H1 (cell line): ENCODE data around the gene TSHB. TPM values are rescaled to one million over a fixed set of nuclear protein-coding genes. Genes with fewer than 3 reads are reported as not detected.

ENCODE experiments used
- CTCF ChIA-PET: fragments of 300-600 bp; sonication (Branson Sonifier 250); formaldehyde crosslinking; loops from one replicate; lab custom pipeline; 2021; ENCODE audit not compliant: partially characterized antibody; lab: Charles Lee
- POLR2A ChIA-PET: fragments of 300-600 bp; sonication (Branson Sonifier 250); formaldehyde crosslinking; loops from one replicate; lab custom pipeline; 2021; ENCODE audit warnings: inconsistent platforms; ENCODE audit not compliant: partially characterized antibody; lab: Charles Lee
- DNase-seq, 2 experiments: peaks; one replicate each; pipeline versions ENCODE4 v3.0.0 to v3.0.0-alpha.2; 2010 to 2022; ENCODE audit warnings: low spot score in 2 of 2, low read depth in 1 of 2, mixed read lengths in 1 of 2
- FAIRE-seq: peaks from 2 replicates; lab custom pipeline; 2011; peaks lifted over from hg19 to GRCh38; lab: Jason Lieb, UNC
- H2AFZ ChIP-seq: 2 replicates; pipeline ENCODE4 v1.8.1; 2012; ENCODE audit warnings: low read length, inconsistent platforms
- H2AK5ac ChIP-seq: 2 replicates; pipeline ENCODE4 v1.6.1; 2013; ENCODE audit warnings: low read depth, low read length
- H2BK120ac ChIP-seq: replicated peaks from 2 replicates; pipeline ENCODE3; 2013; ENCODE audit warnings: low read depth, low read length, inconsistent platforms
- H2BK12ac ChIP-seq: 2 replicates; pipeline ENCODE4 v1.6.1; 2013; ENCODE audit warnings: low read depth, low read length
- H2BK15ac ChIP-seq: 2 replicates; pipeline ENCODE4 v1.6.1; 2013; ENCODE audit warnings: low read length
- H2BK20ac ChIP-seq: 2 replicates; pipeline ENCODE4 v1.6.1; 2013; ENCODE audit warnings: low read length
- H2BK5ac ChIP-seq: 2 replicates; pipeline ENCODE4 v1.6.1; 2013; ENCODE audit warnings: low read depth, low read length
- H3K14ac ChIP-seq: 2 replicates; pipeline ENCODE4 v1.6.1; 2013; ENCODE audit warnings: inconsistent platforms; ENCODE audit not compliant: insufficient read length
- H3K18ac ChIP-seq: 2 replicates; pipeline ENCODE4 v1.6.1; 2013; ENCODE audit warnings: low read length; ENCODE audit errors: extremely low read depth
- H3K23ac ChIP-seq: 2 replicates; pipeline ENCODE4 v1.6.1; 2013; ENCODE audit warnings: inconsistent platforms; ENCODE audit not compliant: insufficient read length
- H3K23me2 ChIP-seq: 2 replicates; pipeline ENCODE4 v1.6.1; 2013; ENCODE audit warnings: low read depth, low read length
- H3K27ac ChIP-seq: 2 replicates; pipeline ENCODE4 v1.6.1; 2011; ENCODE audit warnings: low read depth, low read length, inconsistent platforms
- H3K27me3 ChIP-seq, 4 experiments: replicated peaks in 1 of 4; 1 replicate in 1 of 4; 2 replicates in 3 of 4; pipeline versions ENCODE4 v1.6.1 to v1.8.1; 2011 to 2013; ENCODE audit warnings: low read length in 3 of 4, mild to moderate bottlenecking in 3 of 4, inconsistent platforms in 2 of 4, mixed read lengths in 2 of 4, moderate library complexity in 1 of 4; ENCODE audit not compliant: control insufficient read depth in 3 of 4, insufficient read depth in 3 of 4; ENCODE audit errors: extremely low read depth in 1 of 4
- H3K36me3 ChIP-seq, 4 experiments: 2 replicates each; pipeline versions ENCODE4 v1.6.1 to v1.8.1; 2011 to 2013; ENCODE audit warnings: mild to moderate bottlenecking in 4 of 4, low read length in 3 of 4, moderate library complexity in 2 of 4, control low read depth in 1 of 4, inconsistent platforms in 1 of 4; ENCODE audit not compliant: insufficient read depth in 4 of 4, control insufficient read depth in 2 of 4
- H3K4ac ChIP-seq: replicated peaks from 2 replicates; pipeline ENCODE3; 2013; ENCODE audit warnings: low read length, low read depth, mixed read lengths, inconsistent platforms; ENCODE audit not compliant: insufficient read length
- H3K4me1 ChIP-seq, 4 experiments: replicated peaks in 1 of 4; 1 replicate in 1 of 4; 2 replicates in 3 of 4; pipeline versions ENCODE4 v1.6.1 to v1.8.1; 2011 to 2013; ENCODE audit warnings: low read length in 3 of 4, inconsistent platforms in 2 of 4, mixed read lengths in 1 of 4; ENCODE audit not compliant: insufficient read depth in 4 of 4, control insufficient read depth in 3 of 4
- H3K4me2 ChIP-seq, 2 experiments: 2 replicates each; pipeline versions ENCODE4 v1.6.1 to v1.8.1; 2011 to 2013; ENCODE audit warnings: low read depth in 2 of 2, low read length in 2 of 2, control low read depth in 1 of 2, inconsistent platforms in 1 of 2, mild to moderate bottlenecking in 1 of 2; ENCODE audit not compliant: insufficient read depth in 1 of 2
- H3K4me3 ChIP-seq, 4 experiments: fragments of 200-600, 300-600 bp in 1 of 4; sonication (generic), shearing (Covaris generic), sonication (Bioruptor Twin) in 1 of 4; 2 replicates each; pipeline versions ENCODE4 v1.5.1 to v1.8.1; 2011 to 2016; ENCODE audit warnings: low read length in 4 of 4, low read depth in 3 of 4, control low read depth in 2 of 4, inconsistent platforms in 2 of 4, mild to moderate bottlenecking in 2 of 4, mixed read lengths in 1 of 4, moderate library complexity in 1 of 4; ENCODE audit not compliant: insufficient read depth in 2 of 4; ENCODE audit errors: extremely low read depth in 1 of 4
- H3K56ac ChIP-seq: replicated peaks from 2 replicates; pipeline ENCODE3; 2013; ENCODE audit warnings: low read depth, mild to moderate bottlenecking, mixed read lengths, low read length, inconsistent platforms; ENCODE audit not compliant: insufficient read length
- H3K79me1 ChIP-seq: 2 replicates; pipeline ENCODE4 v1.6.1; 2013; ENCODE audit warnings: low read depth, low read length, control low read depth
- H3K79me2 ChIP-seq, 2 experiments: 2 replicates each; pipeline versions ENCODE4 v1.6.1 to v1.8.1; 2012 to 2013; ENCODE audit warnings: low read length in 2 of 2, mild to moderate bottlenecking in 2 of 2, inconsistent platforms in 1 of 2; ENCODE audit not compliant: insufficient read depth in 2 of 2, control insufficient read depth in 1 of 2
- H3K9ac ChIP-seq, 4 experiments: replicated peaks in 1 of 4; 1 replicate in 1 of 4; 2 replicates in 3 of 4; pipeline versions ENCODE4 v1.6.1 to v1.8.1; 2011 to 2013; ENCODE audit warnings: low read depth in 3 of 4, low read length in 3 of 4, control low read depth in 2 of 4, mild to moderate bottlenecking in 2 of 4, moderate library complexity in 2 of 4, inconsistent platforms in 1 of 4; ENCODE audit errors: extremely low read depth in 1 of 4
- H3K9me3 ChIP-seq, 2 experiments: 2 replicates each; pipeline versions ENCODE4 v1.6.1 to v1.8.1; 2012 to 2013; ENCODE audit warnings: mild to moderate bottlenecking in 2 of 2, moderate library complexity in 2 of 2, control low read depth in 1 of 2, inconsistent platforms in 1 of 2, low read depth in 1 of 2, low read length in 1 of 2, mixed read lengths in 1 of 2; ENCODE audit not compliant: insufficient read depth in 2 of 2
- H4K20me1 ChIP-seq, 2 experiments: replicated peaks in 1 of 2; 2 replicates each; pipeline versions ENCODE3 to v1.8.1; 2011 to 2013; ENCODE audit warnings: inconsistent platforms in 2 of 2, low read length in 2 of 2, mild to moderate bottlenecking in 1 of 2; ENCODE audit not compliant: insufficient read depth in 2 of 2, control insufficient read depth in 1 of 2
- H4K5ac ChIP-seq: 2 replicates; pipeline ENCODE4 v1.6.1; 2013; ENCODE audit warnings: low read length, low read depth, mixed read lengths, inconsistent platforms; ENCODE audit not compliant: insufficient read length
- H4K8ac ChIP-seq: 2 replicates; pipeline ENCODE4 v1.8.0; 2013; ENCODE audit warnings: mild to moderate bottlenecking, moderate library complexity, low read length, inconsistent platforms; ENCODE audit not compliant: insufficient read depth; ENCODE audit errors: extremely low read depth
- H4K91ac ChIP-seq: replicated peaks from 2 replicates; pipeline ENCODE3; 2013; ENCODE audit warnings: low read length, mixed read lengths, inconsistent platforms; ENCODE audit not compliant: insufficient read length
- CBX5 ChIP-seq: fragments of 300-800, 300-1000 bp; sonication (generic); IDR thresholded peaks from 2 replicates; pipeline ENCODE4 v1.7.1; 2016; ENCODE audit warnings: antibody characterized with exemption, low read length, low read depth
- CBX8 ChIP-seq: fragments of 300-800, 300-1000 bp; sonication (generic); IDR thresholded peaks from 2 replicates; pipeline ENCODE4 v1.7.1; 2016; ENCODE audit warnings: low read depth, low read length, borderline replicate concordance
- WGBS, 2 experiments: shearing (Covaris generic) in 1 of 2; methylation state at CpG; one replicate each; pipeline versions ENCODE4 v1.1.6 to v1.1.7; 2013 to 2015; ENCODE audit warnings: low lambda C conversion rate in 2 of 2, mixed read lengths in 2 of 2, inconsistent platforms in 1 of 2, low coverage in 1 of 2, missing lambda C conversion rate in 1 of 2; ENCODE audit not compliant: insufficient replicate concordance in 2 of 2, insufficient coverage in 1 of 2, insufficient read length in 1 of 2; ENCODE audit errors: extremely low coverage in 1 of 2, missing lambda C conversion rate in 1 of 2; 5-methylcytosine and 5-hydroxymethylcytosine counted together
- polyA plus RNA-seq, 7 experiments: library from polyadenylated mRNA; depleted of rRNA in 3 of 7; stranded (reverse) in 5 of 7; unstranded in 2 of 7; fragments of >200 nt in 5 of 7; fragments of 200-250 nt in 2 of 7; gene quantifications; 1 replicate in 5 of 7; 2 replicates in 1 of 7; 4 replicates in 1 of 7; pipeline versions ENCODE4 v1.2.1 to v1.2.3, GENCODE V29; 2011 to 2013; ENCODE audit warnings: missing spikeins in 2 of 7, mixed read lengths in 2 of 7
- total RNA-seq: library from RNA; stranded (reverse); fragmentation: NEBNext Ultra II Directional; extraction: Animal tissue kit (Norgen Biotek cat#: 25700); gene quantifications from 2 replicates; pipeline ENCODE4 v1.2.1, GENCODE V29; 2021

The TSHB gene
- total and polyA plus RNA-seq, 2 of the 8 experiments (the other 6 are each of a cell fraction or from before 2014, with no cell fraction given): not detected

GRCh38 chr1:115082949-115083348, 53.3 kb downstream of the TSHB start:
- ChIA-PET POLR2A (no interaction called here), CTCF (interaction anchor here (0.9 to 3.5 kb wide), 4 partner anchors 26 to 31 kb away, joined by 3 to 15 read pairs (median 8); no protein-coding TSS in a partner anchor)
- Histone ChIP-seq H2AFZ (no peak overlapping the region), H3K27ac (no peak overlapping the region), H2BK15ac (no peak overlapping the region), H3K79me1 (peaks cover 3% of the 10 kb centered on the region), H2BK120ac (no peak overlapping the region), H3K27me3 (no peaks in the 10 kb centered on the region), H3K23ac (no peak overlapping the region), H3K56ac (no peak overlapping the region), H3K4me2 (no peak overlapping the region; a peak in 1 of 4 replicates), H3K9me3 (no peaks in the 10 kb centered on the region), H3K4me1 (peaks cover 0 to 13% (median 8%) of the 10 kb centered on the region in 4 experiments; a peak in 4 of 7 replicates), H4K5ac (no peak overlapping the region), H3K23me2 (no peaks in the 10 kb centered on the region), H4K20me1 (no peaks in the 10 kb centered on the region), H2BK5ac (no peak overlapping the region), H2BK20ac (no peak overlapping the region), H2AK5ac (no peak overlapping the region), H3K14ac (no peak overlapping the region), H3K36me3 (no peaks in the 10 kb centered on the region), H2BK12ac (no peak overlapping the region), H4K91ac (no peak overlapping the region), H3K4ac (no peak overlapping the region), H3K79me2 (no peaks in the 10 kb centered on the region; a peak in 1 of 4 replicates), H3K4me3 (no peak overlapping the region), H3K9ac (no peak overlapping the region), H3K18ac (no peak overlapping the region), H4K8ac (no peak overlapping the region)
- WGBS, 2 experiments: 74% methylated on average over 6 of the region's 6 CpGs; no CpG with 5 or more reads in 1 of the 2 experiments
- DNase-seq: no peak
- TF ChIP-seq CBX5 (no peak), CBX8 (no peak)
- no peak for FAIRE-seq

Other genes with a start within 250 kb of the TSHB start
- gene SIKE1, start 249.1 kb upstream of the TSHB start, total RNA-seq: 73.2 and 79.9 TPM in 2 replicates
- gene SIKE1, start 249.1 kb upstream of the TSHB start, polyA plus RNA-seq (2011; rRNA removed): 20.5 and 30.3 TPM in 2 replicates
- 0.11 and 0.44 TPM in 2 replicates for gene SYCP1, start 175.0 kb upstream of the TSHB start, total RNA-seq
- 0.26 TPM in 1 of 2 replicates, not detected in the other for gene SYCP1, start 175.0 kb upstream of the TSHB start, polyA plus RNA-seq (2011; rRNA removed)
- 13.0 and 14.2 TPM in 2 replicates for gene TSPAN2, start 59.7 kb downstream of the TSHB start, total RNA-seq
- gene TSPAN2, start 59.7 kb downstream of the TSHB start, polyA plus RNA-seq (2011; rRNA removed): 7.4 and 9.5 TPM in 2 replicates